NCI-H69 (cell line): Measurements from ENCODE around the gene TRIM2.
"Not testable (repeated sequence)": the region's sequence is repeated elsewhere in the genome, so short reads cannot be mapped to it uniquely, and the experiment has no call there.

Experiments used
- DNase-seq: peaks from one replicate; lab custom pipeline; 2025; lab: John Stamatoyannopoulos, UW

Gene TRIM2

GRCh38 chr4:153189016-153189801 lies 15.0 kb upstream of the TRIM2 start:
- DNase-seq = peak; percentile 32

- no peak for DNase-seq
Measured at GRCh38 chr4:153191795-153192363, 12.4 kb upstream of the TRIM2 start.

- no peak for DNase-seq
Measured at GRCh38 chr4:153197301-153197700, 6.9 kb upstream of the TRIM2 start.

GRCh38 chr4:153198719-153199118 lies 5.5 kb upstream of the TRIM2 start:
- peak; percentile 37 for DNase-seq

- DNase-seq = not testable (repeated sequence)
Measured at GRCh38 chr4:153203746-153204145, 497 bp upstream of the TRIM2 start.

- no peak for DNase-seq
Measured at GRCh38 chr4:153204728-153205648, 745 bp downstream of the TRIM2 start.

- DNase-seq = no peak
Measured at GRCh38 chr4:153205757-153206156, 1.5 kb downstream of the TRIM2 start.

GRCh38 chr4:153206534-153206933 lies 2.3 kb downstream of the TRIM2 start:
- DNase-seq = no peak

- no peak for DNase-seq
Measured at GRCh38 chr4:153207027-153207426, 2.8 kb downstream of the TRIM2 start.

- DNase-seq = no peak
Measured at GRCh38 chr4:153207567-153207966, 3.3 kb downstream of the TRIM2 start.

GRCh38 chr4:153209410-153209809 lies 5.2 kb downstream of the TRIM2 start:
- peak; percentile 7 for DNase-seq

GRCh38 chr4:153210727-153211126 lies 6.5 kb downstream of the TRIM2 start:
- DNase-seq = no peak

GRCh38 chr4:153211986-153212728 lies 7.9 kb downstream of the TRIM2 start:
- DNase-seq = no peak

GRCh38 chr4:153212736-153213135 lies 8.5 kb downstream of the TRIM2 start:
- DNase-seq = peak; percentile 33

- no peak for DNase-seq
Measured at GRCh38 chr4:153215921-153216320, 11.7 kb downstream of the TRIM2 start.

- no peak for DNase-seq
Measured at GRCh38 chr4:153216546-153216945, 12.3 kb downstream of the TRIM2 start.

- no peak for DNase-seq
Measured at GRCh38 chr4:153217440-153217839, 13.2 kb downstream of the TRIM2 start.

GRCh38 chr4:153218961-153219360 lies 14.7 kb downstream of the TRIM2 start:
- peak; percentile 63 for DNase-seq

GRCh38 chr4:153220682-153221395 lies 16.6 kb downstream of the TRIM2 start:
- no peak for DNase-seq

- peak; percentile 71 for DNase-seq
Measured at GRCh38 chr4:153221783-153222706, 17.8 kb downstream of the TRIM2 start.
